K562 (cell line): ENCODE measurements around the gene DPP3. TPM values are rescaled to one million over a fixed set of nuclear protein-coding genes. Genes with fewer than 3 reads are reported as not detected.

Source experiments
- CBX2 ChIP-seq: fragments of 200-600 bp; sonication (generic); IDR thresholded peaks from one replicate; pipeline ENCODE4 v1.6.1; 2012; ENCODE audit warnings: mild to moderate bottlenecking, low read length, inconsistent platforms; ENCODE audit not compliant: insufficient read depth, poor library complexity, severe bottlenecking
- HDAC2 ChIP-seq: fragments of 450-650 bp; IDR thresholded peaks from 2 replicates; pipeline ENCODE4 v1.6.1; 2016; ENCODE audit warnings: mild to moderate bottlenecking
- L3MBTL2 ChIP-seq: fragments of 450-650 bp; IDR thresholded peaks from 2 replicates; pipeline ENCODE4 v1.6.1; 2016; ENCODE audit warnings: mild to moderate bottlenecking, moderate library complexity
- NBN ChIP-seq: fragments of 450-650 bp; IDR thresholded peaks from 2 replicates; pipeline ENCODE4 v1.6.1; 2016; ENCODE audit warnings: low read depth, mild to moderate bottlenecking
- TFAP4 ChIP-seq: sonication (generic); formaldehyde crosslinking; IDR thresholded peaks from 2 replicates; pipeline ENCODE4 v1.8.0; 2022; ENCODE audit warnings: missing genetic modification reagents, mild to moderate bottlenecking, moderate library complexity, borderline replicate concordance
- ZNF57 ChIP-seq: fragments of 450-650 bp; formaldehyde crosslinking; IDR thresholded peaks from 2 replicates; pipeline ENCODE4 v1.4.0; 2020; ENCODE audit warnings: mild to moderate bottlenecking, moderate library complexity
- polyA plus RNA-seq, 8 experiments: library from polyadenylated mRNA; depleted of rRNA in 4 of 8; stranded (reverse) in 5 of 8; unstranded in 3 of 8; fragments of >200 nt; fragmentation: Nextera tagmentation in 2 of 8; fragmentation: Illumina TruSeq in 1 of 8; extraction: Ambion mirVana in 2 of 8; extraction: Trizol in 1 of 8; gene quantifications; 2 replicates each; pipeline versions ENCODE4 v1.2.1 to v1.2.3, GENCODE V29; 2011 to 2014; ENCODE audit warnings: inconsistent platforms in 1 of 8, missing spikeins in 1 of 8
- total RNA-seq, 7 experiments: library from RNA; depleted of rRNA in 6 of 7; stranded (reverse); fragments of >200 nt in 6 of 7; fragmentation: Illumina TruSeq in 2 of 7; extraction: Trizol in 2 of 7; gene quantifications; 2 replicates each; pipeline versions ENCODE4 v1.2.1 to v1.2.3, GENCODE V29; 2011 to 2021; ENCODE audit warnings: low replicate concordance in 1 of 7
- TF ChIP-seq, protein P1 (sequence below), 3 experiments: fragments of 200-800 bp in 1 of 3; sonication (Bioruptor generic) in 1 of 3; sonication (generic) in 1 of 3; formaldehyde crosslinking in 1 of 3; IDR thresholded peaks; 2 replicates each; pipeline versions ENCODE4 v1.6.1 to v1.8.0; 2016 to 2022; ENCODE audit warnings: mild to moderate bottlenecking in 2 of 3, missing compliant biosample characterization in 2 of 3, missing genetic modification characterization in 2 of 3, missing genetic modification reagents in 1 of 3
- TF ChIP-seq, protein P2 (sequence below): fragments of 450-650 bp; IDR thresholded peaks from 2 replicates; pipeline ENCODE4 v1.6.1; 2016; ENCODE audit warnings: antibody characterized with exemption

DPP3 gene
- total and polyA plus RNA-seq, 9 of the 15 experiments (the other 6 are each of a cell fraction or from before 2014, with no cell fraction given): 3.7 to 69.2 (median 43.3) TPM

- TF ChIP-seq, protein P1, sequence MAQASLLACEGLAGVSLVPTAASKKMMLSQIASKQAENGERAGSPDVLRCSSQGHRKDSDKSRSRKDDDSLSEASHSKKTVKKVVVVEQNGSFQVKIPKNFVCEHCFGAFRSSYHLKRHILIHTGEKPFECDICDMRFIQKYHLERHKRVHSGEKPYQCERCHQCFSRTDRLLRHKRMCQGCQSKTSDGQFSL (CRISPR knock-in tag; IDR thresholded peaks at IDR 0.05): peak; percentile 86
- TF ChIP-seq, protein P1 (tag; IDR thresholded peaks at IDR 0.05): peak in 1 of 2 experiments; percentile 88; a peak in 1 of 4 replicates
- peak; percentile 95; the same call in 1 of the 2 replicates for TF ChIP-seq HDAC2
- TF ChIP-seq ZNF57 (CRISPR knock-in tag): no peak
- peak; percentile 96 for TF ChIP-seq TFAP4 (CRISPR knock-in tag)
- TF ChIP-seq NBN: 0 out of 2 replicates have a peak, but pooled peaks have one; percentile 33
- TF ChIP-seq L3MBTL2: peak; percentile 70
- no peak for TF ChIP-seq CBX2
- TF ChIP-seq, protein P2, sequence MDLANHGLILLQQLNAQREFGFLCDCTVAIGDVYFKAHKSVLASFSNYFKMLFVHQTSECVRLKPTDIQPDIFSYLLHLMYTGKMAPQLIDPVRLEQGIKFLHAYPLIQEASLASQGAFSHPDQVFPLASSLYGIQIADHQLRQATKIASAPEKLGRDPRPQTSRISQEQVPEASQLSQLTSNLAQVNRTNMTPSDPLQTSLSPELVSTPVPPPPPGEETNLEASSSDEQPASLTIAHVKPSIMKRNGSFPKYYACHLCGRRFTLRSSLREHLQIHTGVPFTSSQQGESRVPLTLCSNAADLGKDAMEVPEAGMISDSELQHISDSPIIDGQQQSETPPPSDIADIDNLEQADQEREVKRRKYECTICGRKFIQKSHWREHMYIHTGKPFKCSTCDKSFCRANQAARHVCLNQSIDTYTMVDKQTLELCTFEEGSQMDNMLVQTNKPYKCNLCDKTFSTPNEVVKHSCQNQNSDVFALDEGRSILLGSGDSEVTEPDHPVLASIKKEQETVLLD: peak; percentile 70
Measured at GRCh38 chr11:66480117-66480938, at the start of gene DPP3 (continued).
